Measurements from ENCODE around the gene NTSR1. TPM values are rescaled to one million over a fixed set of nuclear protein-coding genes. Genes with fewer than 3 reads are reported as not detected.

Gene NTSR1
- total and polyA plus RNA-seq, 2 of the 8 experiments (the other 6 are each of a cell fraction or from before 2014, with no cell fraction given): 0.53 to 0.89 TPM

GRCh38 chr20:62779417-62779685, 70.7 kb downstream of the NTSR1 start:
- H3K27ac ChIP-seq (ENCODE audit: low read depth, low read length): no peak overlapping the region
- no peak overlapping the region for H3K4me2 ChIP-seq (ENCODE audit: insufficient read depth in 1 of 2, low read depth in 2 of 2, low read length in 2 of 2)
- H4K91ac ChIP-seq (replicated peaks; ENCODE audit: insufficient read length, low read length): no peak overlapping the region
- H2BK12ac ChIP-seq (ENCODE audit: low read depth, low read length): peak overlapping the region; percentile 75; the same call in 1 of the 2 replicates
- no peak overlapping the region for H2AK5ac ChIP-seq (ENCODE audit: low read depth, low read length)
- no peak overlapping the region for H2BK120ac ChIP-seq (replicated peaks; ENCODE audit: low read depth, low read length)
- TF ChIP-seq RXRA (IDR thresholded peaks at IDR 0.05; ENCODE audit: insufficient read depth, low read depth, low read length): no peak
- no peak for TF ChIP-seq EZH2 (IDR thresholded peaks at IDR 0.05; ENCODE audit: low read depth, low read length, severe bottlenecking)
- no peak for TF ChIP-seq NRF1 (IDR thresholded peaks at IDR 0.05; ENCODE audit: low read depth, low read length)
- no peak for TF ChIP-seq HDAC6 (IDR thresholded peaks at IDR 0.05; ENCODE audit: low read depth, low read length)
- TF ChIP-seq CBX8 (IDR thresholded peaks at IDR 0.05; ENCODE audit: borderline replicate concordance, low read depth, low read length): no peak
- no peak for TF ChIP-seq ZNF274 (IDR thresholded peaks at IDR 0.05; ENCODE audit: borderline replicate concordance, extremely low read depth, low read length)
- no peak for TF ChIP-seq JUN (IDR thresholded peaks at IDR 0.05; ENCODE audit: low read depth, low read length)
- TF ChIP-seq KDM4A (IDR thresholded peaks at IDR 0.05; ENCODE audit: low read depth, low read length, severe bottlenecking): no peak
- TF ChIP-seq POU5F1 (IDR thresholded peaks at IDR 0.05; ENCODE audit: low read depth, low read length): no peak
- TF ChIP-seq NANOG (IDR thresholded peaks at IDR 0.05; ENCODE audit: insufficient read depth, low read depth, low read length, poor library complexity, severe bottlenecking): no peak
- H3K14ac ChIP-seq (ENCODE audit: insufficient read length): no peak overlapping the region
- H3K23me2 ChIP-seq (ENCODE audit: low read depth, low read length): no peaks in the 10 kb centered on the region
- no peaks in the 10 kb centered on the region for H4K20me1 ChIP-seq (replicated peaks in 1 of 2; ENCODE audit: control insufficient read depth in 1 of 2, insufficient read depth in 2 of 2, low read length in 2 of 2)
- H3K4me1 ChIP-seq (replicated peaks in 1 of 4; ENCODE audit: control insufficient read depth in 3 of 4, insufficient read depth in 4 of 4, low read length in 3 of 4): peaks cover 0 to 13% (median 3%) of the 10 kb centered on the region in 4 experiments; a peak in 4 of 7 replicates
- H3K23ac ChIP-seq (ENCODE audit: insufficient read length): no peak overlapping the region
- H3K4me3 ChIP-seq (ENCODE audit: extremely low read depth in 1 of 4, insufficient read depth in 2 of 4, low read depth in 3 of 4, low read length in 4 of 4): no peak overlapping the region
- H3K9me3 ChIP-seq (ENCODE audit: insufficient read depth in 2 of 2, low read depth in 1 of 2, low read length in 1 of 2): no peaks in the 10 kb centered on the region
- no peak overlapping the region for H2AFZ ChIP-seq (ENCODE audit: low read length)
- FAIRE-seq (no peak), DNase-seq (ENCODE audit: low read depth in 1 of 2, low spot score in 2 of 2) (no peak)
- H3K36me3 ChIP-seq (ENCODE audit: control insufficient read depth in 2 of 4, insufficient read depth in 4 of 4, low read length in 3 of 4): no peaks in the 10 kb centered on the region
- H3K27me3 ChIP-seq (replicated peaks in 1 of 4; ENCODE audit: control insufficient read depth in 3 of 4, extremely low read depth in 1 of 4, insufficient read depth in 3 of 4, low read length in 3 of 4): no peaks in the 10 kb centered on the region
- no peaks in the 10 kb centered on the region for H3K79me2 ChIP-seq (ENCODE audit: control insufficient read depth in 1 of 2, insufficient read depth in 2 of 2, low read length in 2 of 2)
- H3K4ac ChIP-seq (replicated peaks; ENCODE audit: insufficient read length, low read depth, low read length): no peak overlapping the region
- H3K18ac ChIP-seq (ENCODE audit: extremely low read depth, low read length): peak overlapping the region; percentile 60; the same call in 1 of the 2 replicates
- peak overlapping the region; percentile 61; the same call in 1 of the 2 replicates for H2BK20ac ChIP-seq (ENCODE audit: low read length)
- H3K9ac ChIP-seq (replicated peaks in 1 of 4; ENCODE audit: extremely low read depth in 1 of 4, low read depth in 3 of 4, low read length in 3 of 4): no peak overlapping the region
- no peak overlapping the region for H4K5ac ChIP-seq (ENCODE audit: insufficient read length, low read depth, low read length)
- no peak overlapping the region for H2BK15ac ChIP-seq (ENCODE audit: low read length)
- CTCF ChIA-PET (ENCODE audit: partially characterized antibody): interaction anchor here (0.6 to 3.4 kb wide), 10 partner anchors 10 to 664 kb away, joined by 3 to 35 read pairs (median 4); partner anchors contain the start of gene NTSR1
- H4K8ac ChIP-seq (ENCODE audit: extremely low read depth, insufficient read depth, low read length): 0 out of 2 replicates have a peak overlapping the region, but pooled peaks have one; percentile 11
- no peaks in the 10 kb centered on the region for H3K79me1 ChIP-seq (ENCODE audit: low read depth, low read length)
- H2BK5ac ChIP-seq (ENCODE audit: low read depth, low read length): no peak overlapping the region
- POLR2A ChIA-PET (ENCODE audit: partially characterized antibody): interaction anchor here (0.6 to 1.6 kb wide), 2 partner anchors 12 to 45 kb away, joined by 3 to 4 read pairs; no protein-coding TSS in a partner anchor
- no peak overlapping the region for H3K56ac ChIP-seq (replicated peaks; ENCODE audit: insufficient read length, low read depth, low read length)
- WGBS, 2 experiments (ENCODE audit: extremely low coverage in 1 of 2, insufficient coverage in 1 of 2, insufficient read length in 1 of 2, insufficient replicate concordance in 2 of 2, low coverage in 1 of 2, low lambda C conversion rate in 2 of 2, missing lambda C conversion rate in 1 of 2): 98% methylated on average over 6 of the region's 7 CpGs; no CpG with 5 or more reads in 1 of the 2 experiments
